ENCODE results near the gene WBP1L. TPM values are rescaled to one million over a fixed set of nuclear protein-coding genes. Genes with fewer than 3 reads are reported as not detected.

WBP1L gene
- total RNA-seq, 3 donors from 2014 or later (not counting 1 experiment from before 2014, with no cell fraction given), result 34.6 to 48.4 (median 47.9) TPM

DNA sequence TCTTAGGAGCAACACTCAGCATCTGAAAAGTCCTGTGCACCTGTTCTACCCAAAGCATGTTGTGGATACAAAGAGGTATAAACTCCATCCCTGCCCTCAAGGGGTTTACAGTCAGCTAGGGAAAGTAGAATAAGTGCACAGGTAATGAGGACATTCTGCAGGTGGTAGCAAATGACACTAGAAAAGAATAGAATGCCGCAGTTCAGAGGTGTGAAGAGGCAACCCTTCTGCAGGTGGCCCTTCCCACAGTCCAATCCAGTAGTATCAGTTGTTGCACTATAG, 36.7 kb downstream of the WBP1L start:
- intact Hi-C loops (cut with micrococcal nuclease), result no loop called here

GRCh38 chr10:102781090-102781920, 37.6 kb downstream of the WBP1L start:
- H3K27me3 Mint-ChIP-seq (ENCODE audit: low read depth in 2 of 2), result no peaks in the 10 kb centered on the region
- no peaks in the 10 kb centered on the region for H3K9me3 Mint-ChIP-seq
- intact Hi-C loops (cut with micrococcal nuclease), result no loop called here
- Histone ChIP-seq H3K27me3 (ENCODE audit: control insufficient read depth, insufficient read depth, low read length) (no peaks in the 10 kb centered on the region), H3K27ac (ENCODE audit: low read length) (no peak overlapping the region), H3K36me3 (ENCODE audit: control insufficient read depth, insufficient read depth, low read length) (no peaks in the 10 kb centered on the region), H3K4me3 (ENCODE audit: low read length) (no peak overlapping the region), H3K4me1 (ENCODE audit: control insufficient read depth, insufficient read depth, low read length) (peaks cover 35% of the 10 kb centered on the region), H3K9me3 (ENCODE audit: control insufficient read depth, insufficient read depth, low read length) (no peaks in the 10 kb centered on the region)
- TF ChIP-seq, protein P1, sequence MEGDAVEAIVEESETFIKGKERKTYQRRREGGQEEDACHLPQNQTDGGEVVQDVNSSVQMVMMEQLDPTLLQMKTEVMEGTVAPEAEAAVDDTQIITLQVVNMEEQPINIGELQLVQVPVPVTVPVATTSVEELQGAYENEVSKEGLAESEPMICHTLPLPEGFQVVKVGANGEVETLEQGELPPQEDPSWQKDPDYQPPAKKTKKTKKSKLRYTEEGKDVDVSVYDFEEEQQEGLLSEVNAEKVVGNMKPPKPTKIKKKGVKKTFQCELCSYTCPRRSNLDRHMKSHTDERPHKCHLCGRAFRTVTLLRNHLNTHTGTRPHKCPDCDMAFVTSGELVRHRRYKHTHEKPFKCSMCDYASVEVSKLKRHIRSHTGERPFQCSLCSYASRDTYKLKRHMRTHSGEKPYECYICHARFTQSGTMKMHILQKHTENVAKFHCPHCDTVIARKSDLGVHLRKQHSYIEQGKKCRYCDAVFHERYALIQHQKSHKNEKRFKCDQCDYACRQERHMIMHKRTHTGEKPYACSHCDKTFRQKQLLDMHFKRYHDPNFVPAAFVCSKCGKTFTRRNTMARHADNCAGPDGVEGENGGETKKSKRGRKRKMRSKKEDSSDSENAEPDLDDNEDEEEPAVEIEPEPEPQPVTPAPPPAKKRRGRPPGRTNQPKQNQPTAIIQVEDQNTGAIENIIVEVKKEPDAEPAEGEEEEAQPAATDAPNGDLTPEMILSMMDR (IDR thresholded peaks at IDR 0.05), result no peak
- DNase-seq (no peak), ATAC-seq (no peak)
- H3K4me1 Mint-ChIP-seq, result peaks cover 62 to 67% of the 10 kb centered on the region in 2 donors
- 91% methylated on average over 6 of the region's 8 CpGs for WGBS (ENCODE audit: insufficient coverage)
- no peaks in the 10 kb centered on the region for H3K36me3 Mint-ChIP-seq
- no peak overlapping the region for H3K4me3 Mint-ChIP-seq
- H3K27ac Mint-ChIP-seq, result peak overlapping the region; percentile 38 to 58

More for the DNA sequence above, 36.7 kb downstream of the WBP1L start:
- no peaks in the 10 kb centered on the region for H3K9me3 Mint-ChIP-seq
- no peaks in the 10 kb centered on the region for H3K27me3 ChIP-seq (ENCODE audit: control insufficient read depth, insufficient read depth, low read length)
- H3K4me3 ChIP-seq (ENCODE audit: low read length), result no peak overlapping the region
- H3K36me3 Mint-ChIP-seq, result no peaks in the 10 kb centered on the region
- peaks cover 40% of the 10 kb centered on the region for H3K4me1 ChIP-seq (ENCODE audit: control insufficient read depth, insufficient read depth, low read length)
- H3K4me3 Mint-ChIP-seq, result no peak overlapping the region
- no peaks in the 10 kb centered on the region for H3K36me3 ChIP-seq (ENCODE audit: control insufficient read depth, insufficient read depth, low read length)
- DNase-seq (no peak), ATAC-seq (no peak)
- TF ChIP-seq, protein P1 (IDR thresholded peaks at IDR 0.05), result no peak
- no peaks in the 10 kb centered on the region for H3K9me3 ChIP-seq (ENCODE audit: control insufficient read depth, insufficient read depth, low read length)
- H3K27me3 Mint-ChIP-seq (ENCODE audit: low read depth in 2 of 2), result no peaks in the 10 kb centered on the region
- H3K27ac Mint-ChIP-seq, result peak overlapping the region in 1 of 2 donors; percentile 58
- peaks cover 62 to 67% of the 10 kb centered on the region in 2 donors for H3K4me1 Mint-ChIP-seq
- WGBS (ENCODE audit: insufficient coverage), result 100% methylated on average over 1 of the region's 1 CpG
- H3K27ac ChIP-seq (ENCODE audit: low read length), result no peak overlapping the region

GRCh38 chr10:102781921-102782557, 38.3 kb downstream of the WBP1L start:
- Histone ChIP-seq H3K9me3 (ENCODE audit: control insufficient read depth, insufficient read depth, low read length) (no peaks in the 10 kb centered on the region), H3K4me1 (ENCODE audit: control insufficient read depth, insufficient read depth, low read length) (peaks cover 32% of the 10 kb centered on the region), H3K36me3 (ENCODE audit: control insufficient read depth, insufficient read depth, low read length) (no peaks in the 10 kb centered on the region), H3K27me3 (ENCODE audit: control insufficient read depth, insufficient read depth, low read length) (no peaks in the 10 kb centered on the region), H3K4me3 (ENCODE audit: low read length) (no peak overlapping the region), H3K27ac (ENCODE audit: low read length) (no peak overlapping the region)
- no peaks in the 10 kb centered on the region for H3K27me3 Mint-ChIP-seq (ENCODE audit: low read depth in 2 of 2)
- H3K27ac Mint-ChIP-seq, result peak overlapping the region in 1 of 2 donors; percentile 86
- no peak for ATAC-seq
- H3K4me1 Mint-ChIP-seq, result peaks cover 67 to 68% of the 10 kb centered on the region in 2 donors
- no peak overlapping the region for H3K4me3 Mint-ChIP-seq
- WGBS (ENCODE audit: insufficient coverage), result 96% methylated on average over 4 of the region's 6 CpGs
- TF ChIP-seq, protein P1 (IDR thresholded peaks at IDR 0.05), result no peak
- H3K36me3 Mint-ChIP-seq, result no peaks in the 10 kb centered on the region
- DNase-seq, result no peak
- no peaks in the 10 kb centered on the region for H3K9me3 Mint-ChIP-seq
- intact Hi-C loops (cut with micrococcal nuclease), result no loop called here

Data from natural killer cell (primary cell).